ENCODE data around the gene TCF12. TPM values are rescaled to one million over a fixed set of nuclear protein-coding genes. Genes with fewer than 3 reads are reported as not detected.

TCF12 gene
- total RNA-seq, 1 donor from 2014 or later: 106 TPM

DNA sequence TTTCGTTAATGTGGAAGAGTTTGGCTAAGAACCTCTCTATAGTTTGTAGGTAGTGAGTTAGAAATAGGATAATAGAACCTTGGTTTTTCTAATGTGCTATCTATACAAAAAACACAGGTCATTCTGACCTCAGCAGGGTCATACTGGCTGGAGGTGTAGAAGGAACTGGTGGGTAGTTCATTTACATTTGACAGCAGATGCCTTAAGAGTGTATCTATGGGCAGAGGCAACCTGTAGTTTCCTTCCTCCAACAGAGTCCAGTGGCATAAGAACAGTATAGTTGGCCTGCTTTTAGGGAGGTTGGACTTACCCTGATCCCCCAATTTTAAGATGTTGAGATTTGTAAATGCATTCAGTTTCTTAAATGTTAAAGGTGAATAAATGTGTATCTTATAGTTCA is 152.2 kb downstream of the TCF12 start:
- no peak for TF ChIP-seq CTCF (IDR thresholded peaks at IDR 0.05)

GRCh38 chr15:57079446-57079845 is 161.0 kb downstream of the TCF12 start:
- no peaks in the 10 kb centered on the region for H3K27me3 Mint-ChIP-seq (ENCODE audit: low read depth)
- no peak for DNase-seq (ENCODE audit: low spot score)
- peak; percentile 39 for TF ChIP-seq CTCF (IDR thresholded peaks at IDR 0.05)
- peaks cover 22% of the 10 kb centered on the region for H3K4me1 Mint-ChIP-seq (ENCODE audit: low read depth)
- no peaks in the 10 kb centered on the region for H3K36me3 Mint-ChIP-seq (ENCODE audit: low read depth)
- H3K27ac Mint-ChIP-seq (ENCODE audit: unreplicated experiment): no peak overlapping the region
- no peak overlapping the region for H3K4me3 Mint-ChIP-seq (ENCODE audit: unreplicated experiment)
- no peaks in the 10 kb centered on the region for H3K9me3 Mint-ChIP-seq (ENCODE audit: low read depth)

More for the DNA sequence above, 152.2 kb downstream of the TCF12 start:
- Mint-ChIP-seq H3K27ac (ENCODE audit: unreplicated experiment) (no peak overlapping the region), H3K36me3 (ENCODE audit: low read depth) (no peaks in the 10 kb centered on the region), H3K27me3 (ENCODE audit: low read depth) (no peaks in the 10 kb centered on the region), H3K4me1 (ENCODE audit: low read depth) (peaks cover 27% of the 10 kb centered on the region), H3K4me3 (ENCODE audit: unreplicated experiment) (no peak overlapping the region), H3K9me3 (ENCODE audit: low read depth) (no peaks in the 10 kb centered on the region)
- DNase-seq (ENCODE audit: low spot score): no peak

- H3K27me3 Mint-ChIP-seq (ENCODE audit: low read depth): no peaks in the 10 kb centered on the region
- TF ChIP-seq CTCF (IDR thresholded peaks at IDR 0.05): peak; percentile 25
- peaks cover 21% of the 10 kb centered on the region for H3K4me1 Mint-ChIP-seq (ENCODE audit: low read depth)
- H3K4me3 Mint-ChIP-seq (ENCODE audit: unreplicated experiment): no peak overlapping the region
- no peaks in the 10 kb centered on the region for H3K36me3 Mint-ChIP-seq (ENCODE audit: low read depth)
- no peaks in the 10 kb centered on the region for H3K9me3 Mint-ChIP-seq (ENCODE audit: low read depth)
- H3K27ac Mint-ChIP-seq (ENCODE audit: unreplicated experiment): no peak overlapping the region
- DNase-seq (ENCODE audit: low spot score): no peak
These were observed 161.6 kb downstream of the TCF12 start for GRCh38 chr15:57079931-57080620.

DNA sequence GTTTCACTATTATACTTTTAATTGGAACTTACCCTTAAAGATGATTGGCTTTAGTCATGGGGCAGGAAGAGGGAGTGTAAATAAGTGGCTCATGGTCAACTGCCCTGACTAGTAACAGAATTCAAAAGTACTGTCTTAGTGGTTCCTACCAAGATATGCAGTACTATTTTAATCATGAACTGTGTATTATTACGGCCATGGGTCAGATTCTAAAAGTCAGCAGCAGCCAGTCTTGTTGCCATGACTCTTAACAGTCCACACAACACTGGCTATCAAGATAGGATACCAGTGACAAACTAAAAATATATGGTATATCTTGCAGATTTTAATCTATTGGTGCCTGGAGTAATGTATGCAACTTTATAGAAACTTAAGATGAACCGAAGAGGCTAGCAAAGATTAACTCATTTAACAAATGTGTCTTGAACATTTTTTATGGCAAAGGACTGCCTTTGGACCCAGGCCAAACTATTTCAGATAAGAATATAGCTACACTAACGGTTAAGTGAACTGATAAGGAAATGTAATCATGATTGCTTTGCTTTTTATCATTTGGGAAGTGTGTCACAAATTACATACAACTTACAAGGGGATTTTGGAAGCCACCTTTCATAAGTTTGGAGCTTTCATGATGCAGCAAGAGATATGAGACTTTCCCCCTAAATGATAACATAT is 163.7 kb downstream of the TCF12 start:
- no peak overlapping the region for H3K4me3 Mint-ChIP-seq (ENCODE audit: unreplicated experiment)
- DNase-seq (ENCODE audit: low spot score): no peak

GRCh38 chr15:57084192-57084591 is 165.7 kb downstream of the TCF12 start:
- Mint-ChIP-seq H3K4me1 (ENCODE audit: low read depth) (peaks cover 18% of the 10 kb centered on the region), H3K27me3 (ENCODE audit: low read depth) (no peaks in the 10 kb centered on the region), H3K36me3 (ENCODE audit: low read depth) (no peaks in the 10 kb centered on the region), H3K27ac (ENCODE audit: unreplicated experiment) (no peak overlapping the region), H3K4me3 (ENCODE audit: unreplicated experiment) (no peak overlapping the region), H3K9me3 (ENCODE audit: low read depth) (no peaks in the 10 kb centered on the region)
- no peak for DNase-seq (ENCODE audit: low spot score)
- no peak for TF ChIP-seq CTCF (IDR thresholded peaks at IDR 0.05)

More for the DNA sequence above, 163.7 kb downstream of the TCF12 start:
- Mint-ChIP-seq H3K27me3 (ENCODE audit: low read depth) (no peaks in the 10 kb centered on the region), H3K4me1 (ENCODE audit: low read depth) (peaks cover 18% of the 10 kb centered on the region), H3K9me3 (ENCODE audit: low read depth) (no peaks in the 10 kb centered on the region), H3K27ac (ENCODE audit: unreplicated experiment) (no peak overlapping the region), H3K36me3 (ENCODE audit: low read depth) (no peaks in the 10 kb centered on the region)
- TF ChIP-seq CTCF (IDR thresholded peaks at IDR 0.05): no peak

All from chondrocyte (in vitro differentiated cells).